IMR-90 (cell line): Measurements from ENCODE around the gene PANK3. TPM values are rescaled to one million over a fixed set of nuclear protein-coding genes. Genes with fewer than 3 reads are reported as not detected.

Source experiments
- ATAC-seq: fragments of 200-7000 bp; cut with Tn5 transposase; 2 replicates; pipeline ENCODE4 v1.9.1; 2020; ENCODE audit warnings: low read depth, mild to moderate bottlenecking, moderate library complexity
- BruUV-seq: library from RNA; stranded (reverse); fragments of 400-500 nt; replicated peaks from 2 replicates; lab custom pipeline; 2021; lab: Mats Ljungman, UMichigan
- CTCF ChIA-PET: fragments of 300-600 bp; formaldehyde crosslinking; extraction: SDS; loops from one replicate; lab custom pipeline; 2021; ENCODE audit warnings: antibody characterized with exemption; lab: Yijun Ruan, JAX
- POLR2A ChIA-PET: fragments of 300-600 bp; sonication (Branson Sonifier 250); formaldehyde crosslinking; loops from one replicate; lab custom pipeline; 2022; ENCODE audit warnings: antibody characterized with exemption; ENCODE audit not compliant: unreplicated experiment; lab: Charles Lee
- DNase-seq: peaks from one replicate; pipeline ENCODE4 v3.0.0; 2013
- H2AFZ ChIP-seq: replicated peaks from 2 replicates; pipeline ENCODE3; 2013; ENCODE audit warnings: low read length, mild to moderate bottlenecking; ENCODE audit not compliant: poor library complexity
- H2AK5ac ChIP-seq: 2 replicates; pipeline ENCODE4 v1.6.1; 2013; ENCODE audit warnings: low read depth, low read length, inconsistent platforms
- H2AK9ac ChIP-seq: replicated peaks from 2 replicates; pipeline ENCODE3; 2013; ENCODE audit warnings: mild to moderate bottlenecking, low read depth, low read length, moderate library complexity; ENCODE audit not compliant: poor library complexity
- H2BK120ac ChIP-seq: 2 replicates; pipeline ENCODE4 v1.6.1; 2013; ENCODE audit warnings: low read depth, low read length, inconsistent platforms
- H2BK15ac ChIP-seq: 3 replicates; pipeline ENCODE4 v1.6.1; 2013; ENCODE audit warnings: low read depth, low read length, inconsistent platforms
- H2BK20ac ChIP-seq: 2 replicates; pipeline ENCODE4 v1.6.1; 2013; ENCODE audit warnings: low read depth, mild to moderate bottlenecking, inconsistent platforms, low read length, moderate library complexity
- H2BK5ac ChIP-seq: 2 replicates; pipeline ENCODE4 v1.6.1; 2013; ENCODE audit warnings: mild to moderate bottlenecking, low read depth, low read length, inconsistent platforms; ENCODE audit not compliant: poor library complexity, severe bottlenecking
- H3K14ac ChIP-seq: replicated peaks from 2 replicates; pipeline ENCODE4 v1.6.1; 2013; ENCODE audit warnings: low read depth, low read length, inconsistent platforms
- H3K18ac ChIP-seq: 2 replicates; pipeline ENCODE4 v1.6.1; 2013; ENCODE audit warnings: low read depth, low read length, control low read depth
- H3K23ac ChIP-seq: 2 replicates; pipeline ENCODE4 v1.6.1; 2013; ENCODE audit warnings: low read depth, low read length, inconsistent platforms
- H3K27ac ChIP-seq: 2 replicates; pipeline ENCODE4 v1.5.1; 2013; ENCODE audit warnings: mild to moderate bottlenecking, control low read depth, low read length; ENCODE audit not compliant: insufficient read depth
- H3K27me3 ChIP-seq: 2 replicates; pipeline ENCODE4 v1.6.1; 2013; ENCODE audit warnings: low read length; ENCODE audit not compliant: control insufficient read depth, insufficient read depth
- H3K36me3 ChIP-seq: 2 replicates; pipeline ENCODE4 v1.6.1; 2013; ENCODE audit warnings: low read length, mixed read lengths; ENCODE audit not compliant: control insufficient read depth, insufficient read depth
- H3K4ac ChIP-seq: 2 replicates; pipeline ENCODE4 v1.6.1; 2013; ENCODE audit warnings: low read depth, low read length, inconsistent platforms
- H3K4me1 ChIP-seq: 2 replicates; pipeline ENCODE4 v1.6.1; 2013; ENCODE audit warnings: low read length, mixed read lengths; ENCODE audit not compliant: control insufficient read depth, insufficient read depth
- H3K4me2 ChIP-seq: 2 replicates; pipeline ENCODE4 v1.6.1; 2013; ENCODE audit warnings: low read depth, mild to moderate bottlenecking, control low read depth, low read length, moderate library complexity
- H3K4me3 ChIP-seq: 2 replicates; pipeline ENCODE4 v1.5.1; 2013; ENCODE audit warnings: low read depth, mild to moderate bottlenecking, control low read depth, low read length, moderate library complexity; ENCODE audit not compliant: insufficient read depth
- H3K56ac ChIP-seq: 2 replicates; pipeline ENCODE4 v1.6.1; 2013; ENCODE audit warnings: low read length, inconsistent platforms; ENCODE audit not compliant: insufficient read depth; ENCODE audit errors: extremely low read depth
- H3K79me1 ChIP-seq, 2 experiments: 2 replicates each; pipeline ENCODE4 v1.6.1; 2013; ENCODE audit warnings: low read length in 2 of 2, inconsistent platforms in 1 of 2, low read depth in 1 of 2
- H3K9ac ChIP-seq: 2 replicates; pipeline ENCODE4 v1.6.1; 2013; ENCODE audit warnings: low read depth, low read length, control low read depth
- H3K9me1 ChIP-seq: 2 replicates; pipeline ENCODE4 v1.6.1; 2013; ENCODE audit warnings: low read length, inconsistent platforms; ENCODE audit not compliant: insufficient read depth
- H3K9me3 ChIP-seq: 2 replicates; pipeline ENCODE4 v1.6.1; 2013; ENCODE audit warnings: low read length; ENCODE audit not compliant: control insufficient read depth, insufficient read depth
- H4K20me1 ChIP-seq: 2 replicates; pipeline ENCODE4 v1.6.1; 2013; ENCODE audit warnings: low read length, inconsistent platforms; ENCODE audit not compliant: insufficient read depth
- H4K5ac ChIP-seq: 2 replicates; pipeline ENCODE4 v1.6.1; 2013; ENCODE audit warnings: mild to moderate bottlenecking, low read depth, low read length, control low read depth
- H4K8ac ChIP-seq, 2 experiments: 2 replicates each; pipeline ENCODE4 v1.6.1; 2013; ENCODE audit warnings: low read depth in 2 of 2, low read length in 2 of 2, control low read depth in 1 of 2, inconsistent platforms in 1 of 2
- H4K91ac ChIP-seq: 2 replicates; pipeline ENCODE4 v1.6.1; 2013; ENCODE audit warnings: low read depth, low read length, inconsistent platforms; ENCODE audit not compliant: insufficient read depth
- BHLHE40 ChIP-seq: fragments of 150-350 bp; IDR thresholded peaks from 2 replicates; pipeline ENCODE4 v1.6.1; 2016; ENCODE audit warnings: mild to moderate bottlenecking, low read depth, low read length
- ELK1 ChIP-seq: fragments of 150-350 bp; IDR thresholded peaks from 2 replicates; pipeline ENCODE4 v1.6.1; 2016; ENCODE audit warnings: low read depth, mild to moderate bottlenecking, low read length, moderate library complexity, borderline replicate concordance
- MAFK ChIP-seq: IDR thresholded peaks from 2 replicates; pipeline ENCODE4 v1.6.1; 2012; ENCODE audit warnings: low read depth, low read length, improper control_type of control experiment
- RFX5 ChIP-seq: IDR thresholded peaks from 2 replicates; pipeline ENCODE4 v1.8.0; 2012; ENCODE audit warnings: low read depth, mild to moderate bottlenecking, low read length, moderate library complexity
- SMC3 ChIP-seq: fragments of 150-350 bp; IDR thresholded peaks from 2 replicates; pipeline ENCODE4 v1.6.1; 2016; ENCODE audit warnings: low read depth, mild to moderate bottlenecking, antibody characterized with exemption, low read length, moderate library complexity
- WGBS, 2 experiments: methylation state at CpG; one replicate each; pipeline versions ENCODE4 v1.1.5 to v1.1.7; 2013; ENCODE audit warnings: missing lambda C conversion rate in 2 of 2; ENCODE audit not compliant: insufficient read length in 1 of 2; ENCODE audit errors: extremely low coverage in 2 of 2; 5-methylcytosine and 5-hydroxymethylcytosine counted together
- dilution Hi-C: fragments of 300-500 bp; cut with HindIII; formaldehyde crosslinking; loops from one replicate; pipeline ENCODE4 v1.14.3; 2018; ENCODE audit warnings: low sequenced_read_pairs; ENCODE audit not compliant: unreplicated experiment
- in situ Hi-C: fragments of 300-500 bp; cut with MboI; formaldehyde crosslinking; loops from 3 replicates; pipeline ENCODE4 v1.14.3; 2019; ENCODE audit warnings: low sequenced_read_pairs, inconsistent platforms, mixed read lengths
- intact Hi-C: fragments of 100-400 bp; cut with micrococcal nuclease; formaldehyde crosslinking; loops from 2 replicates; pipeline ENCODE4 v1.10.0; 2022
- polyA plus RNA-seq, 3 experiments: library from polyadenylated mRNA; depleted of rRNA; stranded (reverse); fragments of >200 nt; gene quantifications; 2 replicates each; pipeline ENCODE4 v1.2.3, GENCODE V29; 2012; ENCODE audit warnings: low replicate concordance in 1 of 3
- total RNA-seq: library from RNA; depleted of rRNA; stranded (reverse); fragments of >200 nt; gene quantifications from 2 replicates; pipeline ENCODE4 v1.2.3, GENCODE V29; 2012

PANK3 gene
- total and polyA plus RNA-seq, 2 of the 4 experiments (the other 2 are of a cell fraction): 6.9 to 21.0 TPM

- no peak overlapping the region for H2AK9ac ChIP-seq
- in situ Hi-C loops: no loop called here
- no peak overlapping the region for H3K14ac ChIP-seq
- WGBS, 2 experiments: no CpG with 5 or more reads among the region's 1 CpG
- H2BK5ac ChIP-seq: no peak overlapping the region
- no peaks in the 10 kb centered on the region for H3K9me3 ChIP-seq
- ATAC-seq (no peak), DNase-seq (no peak)
- no peaks in the 10 kb centered on the region; the same call in none of the 2 replicates for H3K27me3 ChIP-seq
- no peak overlapping the region for H4K91ac ChIP-seq
- CTCF ChIA-PET: no interaction called here
- no peak overlapping the region for H4K5ac ChIP-seq
- intact Hi-C loops: no loop called here
- no peak overlapping the region for H3K4me3 ChIP-seq
- no peak overlapping the region for H4K8ac ChIP-seq
- no peak overlapping the region for H3K56ac ChIP-seq
- no peaks in the 10 kb centered on the region for H3K9me1 ChIP-seq
- H3K27ac ChIP-seq: no peak overlapping the region
- no peaks in the 10 kb centered on the region for H4K20me1 ChIP-seq
- H3K4me1 ChIP-seq: no peaks in the 10 kb centered on the region
- TF ChIP-seq BHLHE40: no peak
- TF ChIP-seq ELK1: no peak
- TF ChIP-seq RFX5: no peak
- TF ChIP-seq MAFK: no peak
- no peak for TF ChIP-seq SMC3
- POLR2A ChIA-PET: no interaction called here
- H3K79me1 ChIP-seq: no peaks in the 10 kb centered on the region
- H2AFZ ChIP-seq: no peak overlapping the region
- H3K18ac ChIP-seq: no peak overlapping the region
- no peak overlapping the region for H2BK15ac ChIP-seq
- H2BK120ac ChIP-seq: no peak overlapping the region
- no peak overlapping the region for H3K9ac ChIP-seq
- dilution Hi-C loops: no loop called here
- H3K4me2 ChIP-seq: no peak overlapping the region
- no peaks in the 10 kb centered on the region for H3K36me3 ChIP-seq
- H2BK20ac ChIP-seq: no peak overlapping the region
- no peak overlapping the region for H3K23ac ChIP-seq
- no peak overlapping the region for H2AK5ac ChIP-seq
- no peak overlapping the region for H3K4ac ChIP-seq
- no TSS peak for BruUV-seq
These were observed 34.8 kb upstream of the PANK3 start for GRCh38 chr5:168613996-168614395.
